GM18502 (cell line): ENCODE measurements around the gene SPRY1.

Experiments used
- ATAC-seq: cut with Tn5 transposase; IDR thresholded peaks from one replicate; pipeline ENCODE4 v1.9.1; 2021; ENCODE audit warnings: mild to moderate bottlenecking; ENCODE audit not compliant: unreplicated experiment, poor library complexity

The SPRY1 gene

GRCh38 chr4:123406872-123407271, 10.3 kb downstream of the SPRY1 start:
- no peak for ATAC-seq

- no peak for ATAC-seq
Observed at GRCh38 chr4:123408471-123409084, 12.0 kb downstream of the SPRY1 start.

GRCh38 chr4:123409334-123409733, 12.7 kb downstream of the SPRY1 start:
- ATAC-seq = no peak

GRCh38 chr4:123411514-123411913, 14.9 kb downstream of the SPRY1 start:
- no peak for ATAC-seq

GRCh38 chr4:123412091-123412505, 15.5 kb downstream of the SPRY1 start:
- ATAC-seq = peak; percentile 87

GRCh38 chr4:123412700-123413512, 16.3 kb downstream of the SPRY1 start:
- ATAC-seq = no peak

- ATAC-seq = no peak
Observed at GRCh38 chr4:123415576-123415975, 19.0 kb downstream of the SPRY1 start.

- ATAC-seq = no peak
Observed at GRCh38 chr4:123415977-123416376, 19.4 kb downstream of the SPRY1 start.

GRCh38 chr4:123417813-123418212, 21.2 kb downstream of the SPRY1 start:
- no peak for ATAC-seq

GRCh38 chr4:123418351-123418931, 21.8 kb downstream of the SPRY1 start:
- peak; percentile 85 for ATAC-seq

- ATAC-seq = no peak
Observed at GRCh38 chr4:123419885-123420755, 23.5 kb downstream of the SPRY1 start.

- ATAC-seq = no peak
Observed at GRCh38 chr4:123421227-123421936, 24.8 kb downstream of the SPRY1 start.

GRCh38 chr4:123421937-123422781, 25.6 kb downstream of the SPRY1 start:
- peak; percentile 32 for ATAC-seq

- ATAC-seq = no peak
Observed at GRCh38 chr4:123423819-123424218, 27.2 kb downstream of the SPRY1 start.

- ATAC-seq = no peak
Observed at GRCh38 chr4:123427951-123428350, 31.4 kb downstream of the SPRY1 start.

- no peak for ATAC-seq
Observed at GRCh38 chr4:123430031-123430430, 33.4 kb downstream of the SPRY1 start.

- no peak for ATAC-seq
Observed at GRCh38 chr4:123430501-123430900, 33.9 kb downstream of the SPRY1 start.

GRCh38 chr4:123433573-123433972, 37.0 kb downstream of the SPRY1 start:
- ATAC-seq = no peak

GRCh38 chr4:123433976-123434375, 37.4 kb downstream of the SPRY1 start:
- no peak for ATAC-seq
